ENCODE data around the gene RABGEF1. TPM values are rescaled to one million over a fixed set of nuclear protein-coding genes. Genes with fewer than 3 reads are reported as not detected.

Gene RABGEF1
- total RNA-seq, 4 donors from 2014 or later, result 31.0 to 55.1 (median 47.9) TPM

DNA sequence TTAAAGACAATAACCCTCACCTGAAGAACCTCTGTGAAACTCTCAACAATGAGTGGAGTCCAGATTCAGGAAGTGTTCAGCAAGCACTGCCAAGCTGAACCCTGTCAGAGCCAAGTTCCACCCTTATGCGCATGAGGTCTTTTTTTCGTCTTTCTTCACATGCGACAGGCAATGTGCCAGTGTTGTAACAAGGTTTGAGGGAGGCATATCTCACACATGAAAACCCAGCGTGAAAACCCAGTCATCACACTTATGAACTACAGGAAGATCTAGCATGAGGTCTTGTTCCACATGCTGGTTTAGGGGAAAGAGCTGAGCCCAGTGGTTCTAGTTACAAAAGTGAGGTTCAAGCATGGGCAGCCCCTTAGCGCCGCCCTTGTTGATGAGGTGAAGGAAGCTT lies 49.7 kb downstream of the RABGEF1 start:
- no peak for DNase-seq
- intact Hi-C loops (cut with DNase I), result no loop called here
- TF ChIP-seq POLR2A (IDR thresholded peaks at IDR 0.05), result no peak
- TF ChIP-seq, protein P1, sequence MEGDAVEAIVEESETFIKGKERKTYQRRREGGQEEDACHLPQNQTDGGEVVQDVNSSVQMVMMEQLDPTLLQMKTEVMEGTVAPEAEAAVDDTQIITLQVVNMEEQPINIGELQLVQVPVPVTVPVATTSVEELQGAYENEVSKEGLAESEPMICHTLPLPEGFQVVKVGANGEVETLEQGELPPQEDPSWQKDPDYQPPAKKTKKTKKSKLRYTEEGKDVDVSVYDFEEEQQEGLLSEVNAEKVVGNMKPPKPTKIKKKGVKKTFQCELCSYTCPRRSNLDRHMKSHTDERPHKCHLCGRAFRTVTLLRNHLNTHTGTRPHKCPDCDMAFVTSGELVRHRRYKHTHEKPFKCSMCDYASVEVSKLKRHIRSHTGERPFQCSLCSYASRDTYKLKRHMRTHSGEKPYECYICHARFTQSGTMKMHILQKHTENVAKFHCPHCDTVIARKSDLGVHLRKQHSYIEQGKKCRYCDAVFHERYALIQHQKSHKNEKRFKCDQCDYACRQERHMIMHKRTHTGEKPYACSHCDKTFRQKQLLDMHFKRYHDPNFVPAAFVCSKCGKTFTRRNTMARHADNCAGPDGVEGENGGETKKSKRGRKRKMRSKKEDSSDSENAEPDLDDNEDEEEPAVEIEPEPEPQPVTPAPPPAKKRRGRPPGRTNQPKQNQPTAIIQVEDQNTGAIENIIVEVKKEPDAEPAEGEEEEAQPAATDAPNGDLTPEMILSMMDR (IDR thresholded peaks at IDR 0.05), result no peak
- Histone ChIP-seq H3K36me3 (peaks cover 18 to 28% of the 10 kb centered on the region in 2 donors), H3K4me1 (no peaks in the 10 kb centered on the region), H3K4me3 (replicated peaks in 1 of 3) (no peak overlapping the region), H3K27me3 (no peaks in the 10 kb centered on the region), H3K27ac (no peak overlapping the region), H3K9me3 (no peaks in the 10 kb centered on the region)
- WGBS, 2 donors, result 85 to 93% methylated on average over 6 of the region's 6 CpGs

DNA sequence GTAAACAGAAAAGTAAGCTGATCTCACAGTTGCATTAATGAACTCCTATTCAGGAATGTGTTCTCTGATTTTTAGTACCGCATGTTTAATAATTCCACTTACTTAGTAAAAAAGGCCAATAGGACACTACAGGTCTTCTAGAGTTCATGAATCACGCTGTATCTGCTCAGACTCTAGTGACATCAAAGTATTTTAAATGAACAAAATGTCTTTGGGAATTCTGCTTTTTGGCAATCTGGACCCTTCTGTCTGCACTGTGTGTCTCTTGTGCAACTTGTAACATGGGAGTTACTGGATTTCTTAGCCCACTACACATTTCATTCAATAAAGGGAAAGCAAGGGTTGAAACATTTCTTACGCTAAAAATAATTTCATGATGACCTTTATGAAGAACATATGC lies 50.2 kb downstream of the RABGEF1 start:
- WGBS, 2 donors, result 89 to 90% methylated on average over 3 of the region's 3 CpGs
- Histone ChIP-seq H3K4me1 (no peaks in the 10 kb centered on the region), H3K36me3 (peaks cover 22 to 28% of the 10 kb centered on the region in 2 donors), H3K9me3 (no peaks in the 10 kb centered on the region), H3K27ac (no peak overlapping the region), H3K4me3 (replicated peaks in 1 of 3) (no peak overlapping the region), H3K27me3 (no peaks in the 10 kb centered on the region)
- TF ChIP-seq POLR2A (IDR thresholded peaks at IDR 0.05), result no peak
- TF ChIP-seq, protein P1 (IDR thresholded peaks at IDR 0.05), result no peak
- intact Hi-C loops (cut with DNase I), result no loop called here
- DNase-seq, result no peak

GRCh38 chr7:66800591-66800990 lies 60.1 kb downstream of the RABGEF1 start:
- Histone ChIP-seq H3K36me3 (peaks cover 48 to 57% of the 10 kb centered on the region in 2 donors), H3K27ac (no peak overlapping the region), H3K4me1 (no peaks in the 10 kb centered on the region), H3K4me3 (replicated peaks in 1 of 3) (no peak overlapping the region), H3K9me3 (no peaks in the 10 kb centered on the region), H3K27me3 (no peaks in the 10 kb centered on the region)
- intact Hi-C loops (cut with DNase I), result no loop called here
- peak; percentile 32 to 45 for DNase-seq
- WGBS, 2 donors, result 77% methylated on average over 5 to 8 of the region's 8 CpGs
- TF ChIP-seq, protein P1 (IDR thresholded peaks at IDR 0.05), result no peak
- no peak for TF ChIP-seq POLR2A (IDR thresholded peaks at IDR 0.05)

GRCh38 chr7:66804001-66804400 lies 63.5 kb downstream of the RABGEF1 start:
- Histone ChIP-seq H3K27me3 (no peaks in the 10 kb centered on the region), H3K4me3 (replicated peaks in 1 of 3) (no peak overlapping the region), H3K4me1 (no peaks in the 10 kb centered on the region), H3K27ac (no peak overlapping the region), H3K36me3 (peaks cover 49 to 57% of the 10 kb centered on the region in 2 donors), H3K9me3 (no peaks in the 10 kb centered on the region)
- no peak for TF ChIP-seq POLR2A (IDR thresholded peaks at IDR 0.05)
- TF ChIP-seq, protein P1 (IDR thresholded peaks at IDR 0.05), result no peak
- no peak for DNase-seq
- WGBS, 2 donors, result 83 to 90% methylated on average over 4 of the region's 4 CpGs
- intact Hi-C loops (cut with DNase I), result no loop called here

GRCh38 chr7:66807736-66808135 lies 67.2 kb downstream of the RABGEF1 start:
- H3K36me3 ChIP-seq, result peaks cover 54 to 59% of the 10 kb centered on the region in 2 donors
- no peak for DNase-seq
- no peaks in the 10 kb centered on the region for H3K4me1 ChIP-seq
- intact Hi-C loops (cut with DNase I), result no loop called here
- H3K27me3 ChIP-seq, result no peaks in the 10 kb centered on the region
- 96% methylated on average over 9 of the region's 9 CpGs for WGBS, 2 donors
- no peak for TF ChIP-seq POLR2A (IDR thresholded peaks at IDR 0.05)
- TF ChIP-seq, protein P1 (IDR thresholded peaks at IDR 0.05), result no peak
- H3K4me3 ChIP-seq (replicated peaks in 1 of 3), result no peak overlapping the region
- H3K9me3 ChIP-seq, result no peaks in the 10 kb centered on the region
- no peak overlapping the region for H3K27ac ChIP-seq
